ENCODE results near the gene DLK1. TPM values are rescaled to one million over a fixed set of nuclear protein-coding genes. Genes with fewer than 3 reads are reported as not detected.

The DLK1 gene
- total and polyA plus RNA-seq, 2 experiments from 2014 or later = 1,378 to 3,299 TPM

DNA sequence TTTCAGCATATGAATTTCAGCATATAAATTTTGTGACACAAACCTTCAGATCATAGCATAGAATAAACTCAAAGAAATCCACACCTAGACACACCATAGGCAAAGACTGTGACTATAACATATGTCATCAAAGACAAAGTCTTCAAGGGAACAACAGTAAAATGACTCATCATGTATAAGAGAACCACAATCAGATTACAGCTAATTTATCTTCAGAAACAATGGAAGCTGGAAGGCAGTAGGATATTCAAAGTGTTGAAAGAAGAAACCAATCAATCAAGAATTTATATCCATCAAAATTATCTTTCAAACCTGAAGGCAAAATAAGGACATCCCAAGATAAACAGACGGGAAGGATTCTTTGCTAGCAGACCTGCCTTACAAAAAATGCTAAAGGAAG lies 29.0 kb downstream of the DLK1 start:
- Histone ChIP-seq H3K4me1 (ENCODE audit: insufficient read depth) (no peaks in the 10 kb centered on the region), H3K36me3 (replicated peaks; ENCODE audit: insufficient read depth, low read depth) (no peaks in the 10 kb centered on the region), H3K27ac (no peak overlapping the region), H3K27me3 (no peaks in the 10 kb centered on the region), H3K4me3 (no peak overlapping the region), H3K9me2 (replicated peaks; ENCODE audit: insufficient read depth) (no peaks in the 10 kb centered on the region), H3K79me2 (no peaks in the 10 kb centered on the region), H4K20me1 (ENCODE audit: insufficient read depth, poor library complexity, severe bottlenecking) (no peaks in the 10 kb centered on the region), H3K9me3 (ENCODE audit: low read depth) (no peaks in the 10 kb centered on the region), H3K4me2 (no peak overlapping the region), H2AFZ (no peak overlapping the region)
- 66% methylated on average over 1 of the region's 1 CpG for WGBS (ENCODE audit: low lambda C conversion rate, missing lambda C conversion rate)
- DNase-seq (ENCODE audit: low spot score) = no peak
- no peak for TF ChIP-seq EZH2 (IDR thresholded peaks at IDR 0.05; ENCODE audit: borderline replicate concordance)
- TF ChIP-seq EZH2phosphoT487 (IDR thresholded peaks at IDR 0.05; ENCODE audit: low read depth, severe bottlenecking, unreplicated experiment) = no peak
- no peak for TF ChIP-seq CTCF (IDR thresholded peaks at IDR 0.05; ENCODE audit: poor library complexity)

- H3K27me3 ChIP-seq = no peaks in the 10 kb centered on the region
- H3K27ac ChIP-seq = peak overlapping the region; percentile 61
- H4K20me1 ChIP-seq (ENCODE audit: insufficient read depth, poor library complexity, severe bottlenecking) = no peaks in the 10 kb centered on the region
- TF ChIP-seq EZH2phosphoT487 (IDR thresholded peaks at IDR 0.05; ENCODE audit: low read depth, severe bottlenecking, unreplicated experiment) (no peak), CTCF (IDR thresholded peaks at IDR 0.05; ENCODE audit: poor library complexity) (no peak), EZH2 (IDR thresholded peaks at IDR 0.05; ENCODE audit: borderline replicate concordance) (no peak)
- no peaks in the 10 kb centered on the region for H3K36me3 ChIP-seq (replicated peaks; ENCODE audit: insufficient read depth, low read depth)
- H3K4me2 ChIP-seq = no peak overlapping the region
- H3K4me1 ChIP-seq (ENCODE audit: insufficient read depth) = no peaks in the 10 kb centered on the region
- no peak overlapping the region for H3K4me3 ChIP-seq
- H3K9me2 ChIP-seq (replicated peaks; ENCODE audit: insufficient read depth) = no peaks in the 10 kb centered on the region
- 93% methylated on average over 3 of the region's 3 CpGs for WGBS (ENCODE audit: low lambda C conversion rate, missing lambda C conversion rate)
- no peaks in the 10 kb centered on the region for H3K9me3 ChIP-seq (ENCODE audit: low read depth)
- no peaks in the 10 kb centered on the region for H3K79me2 ChIP-seq
- H2AFZ ChIP-seq = no peak overlapping the region
- no peak for DNase-seq (ENCODE audit: low spot score)
These were observed 34.8 kb downstream of the DLK1 start for GRCh38 chr14:100761481-100761880.

- Histone ChIP-seq H3K4me3 (no peak overlapping the region), H3K9me2 (replicated peaks; ENCODE audit: insufficient read depth) (no peaks in the 10 kb centered on the region), H3K27ac (peak overlapping the region; percentile 61), H3K36me3 (replicated peaks; ENCODE audit: insufficient read depth, low read depth) (no peaks in the 10 kb centered on the region), H4K20me1 (ENCODE audit: insufficient read depth, poor library complexity, severe bottlenecking) (no peaks in the 10 kb centered on the region), H3K4me2 (no peak overlapping the region), H3K79me2 (no peaks in the 10 kb centered on the region), H2AFZ (no peak overlapping the region), H3K4me1 (ENCODE audit: insufficient read depth) (no peaks in the 10 kb centered on the region), H3K27me3 (no peaks in the 10 kb centered on the region), H3K9me3 (ENCODE audit: low read depth) (no peaks in the 10 kb centered on the region)
- 82% methylated on average over 5 of the region's 5 CpGs for WGBS (ENCODE audit: low lambda C conversion rate, missing lambda C conversion rate)
- DNase-seq (ENCODE audit: low spot score) = no peak
- TF ChIP-seq EZH2phosphoT487 (IDR thresholded peaks at IDR 0.05; ENCODE audit: low read depth, severe bottlenecking, unreplicated experiment) (no peak), EZH2 (IDR thresholded peaks at IDR 0.05; ENCODE audit: borderline replicate concordance) (no peak), CTCF (IDR thresholded peaks at IDR 0.05; ENCODE audit: poor library complexity) (no peak)
These were observed 35.4 kb downstream of the DLK1 start for GRCh38 chr14:100762089-100762515.

DNA sequence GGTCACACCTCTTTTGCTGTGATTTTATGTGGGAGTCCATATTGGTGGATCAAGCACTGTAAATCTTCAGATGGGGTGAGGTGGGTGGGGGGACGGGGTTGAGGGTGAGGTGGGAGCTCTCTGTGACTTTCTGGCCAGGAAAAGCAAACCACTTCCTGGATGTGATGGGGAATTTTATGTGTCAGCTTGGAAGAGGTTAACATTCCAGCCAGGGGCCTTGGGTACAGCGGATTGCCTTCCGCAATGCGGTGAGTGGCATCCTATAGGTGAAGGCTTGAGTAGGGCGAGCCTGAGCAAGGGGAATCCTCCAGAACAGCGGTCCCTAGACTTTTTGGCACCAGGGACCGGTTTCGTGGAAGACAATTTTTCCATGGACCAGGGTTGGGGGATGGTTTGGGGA lies 36.2 kb downstream of the DLK1 start:
- Histone ChIP-seq H3K9me3 (ENCODE audit: low read depth) (no peaks in the 10 kb centered on the region), H3K4me3 (no peak overlapping the region), H4K20me1 (ENCODE audit: insufficient read depth, poor library complexity, severe bottlenecking) (no peaks in the 10 kb centered on the region), H3K9me2 (replicated peaks; ENCODE audit: insufficient read depth) (no peaks in the 10 kb centered on the region), H3K4me1 (ENCODE audit: insufficient read depth) (no peaks in the 10 kb centered on the region), H2AFZ (no peak overlapping the region), H3K36me3 (replicated peaks; ENCODE audit: insufficient read depth, low read depth) (no peaks in the 10 kb centered on the region), H3K79me2 (no peaks in the 10 kb centered on the region), H3K27ac (peak overlapping the region; percentile 61), H3K4me2 (no peak overlapping the region), H3K27me3 (no peaks in the 10 kb centered on the region)
- TF ChIP-seq EZH2phosphoT487 (IDR thresholded peaks at IDR 0.05; ENCODE audit: low read depth, severe bottlenecking, unreplicated experiment) = no peak
- TF ChIP-seq EZH2 (IDR thresholded peaks at IDR 0.05; ENCODE audit: borderline replicate concordance) = no peak
- TF ChIP-seq CTCF (IDR thresholded peaks at IDR 0.05; ENCODE audit: poor library complexity) = no peak
- 96% methylated on average over 8 of the region's 8 CpGs for WGBS (ENCODE audit: low lambda C conversion rate, missing lambda C conversion rate)
- no peak for DNase-seq (ENCODE audit: low spot score)

All from hepatocyte (in vitro differentiated cells).